ENCODE results near the gene MIF.
"Not testable (repeated sequence)": the region's sequence is repeated elsewhere in the genome, so short reads cannot be mapped to it uniquely, and the experiment has no call there.

Gene MIF

GRCh38 chr22:23938328-23939016 lies 44.3 kb downstream of the MIF start:
- no peak for DNase-seq (ENCODE audit: low read depth in 1 of 2, low spot score in 1 of 2)

GRCh38 chr22:23939017-23939357 lies 44.8 kb downstream of the MIF start:
- no peak for DNase-seq (ENCODE audit: low read depth in 1 of 2, low spot score in 1 of 2)

GRCh38 chr22:23940166-23940565 lies 46.0 kb downstream of the MIF start:
- not testable (repeated sequence) for DNase-seq (ENCODE audit: low read depth in 1 of 2, low spot score in 1 of 2)

All from activated CD4-positive, alpha-beta T cell treated with anti-CD3 and anti-CD28 coated beads, Interleukin-2, amount 50 U/mL, for 24 hours (primary cell).